CD4-positive, alpha-beta T cell treated with Interferon gamma for 1 hour (primary cell): ENCODE results near the gene MBP.

Experiments used
- DNase-seq: peaks from one replicate; pipeline ENCODE4 v3.0.0-alpha.2; 2020

Gene MBP

DNA sequence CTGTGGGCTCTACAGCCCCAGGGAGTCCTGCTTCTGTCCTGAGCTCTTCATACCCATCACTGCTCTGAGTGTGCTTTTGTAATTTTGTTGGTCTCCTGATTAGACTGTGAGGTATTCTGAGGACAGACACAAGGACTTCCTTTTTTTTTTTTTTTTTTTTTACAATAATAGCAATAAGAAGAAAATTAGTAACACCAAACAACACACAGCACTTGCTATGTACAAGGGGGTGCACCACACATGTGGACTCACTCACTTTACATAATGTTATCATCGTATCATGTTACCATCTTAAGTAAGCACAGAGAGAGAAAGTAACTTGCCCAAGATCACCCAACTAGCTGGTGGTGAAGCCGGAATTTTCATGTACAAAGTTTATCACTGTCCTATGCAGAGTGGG, 34.6 kb downstream of the MBP start:
- no peak for DNase-seq

DNA sequence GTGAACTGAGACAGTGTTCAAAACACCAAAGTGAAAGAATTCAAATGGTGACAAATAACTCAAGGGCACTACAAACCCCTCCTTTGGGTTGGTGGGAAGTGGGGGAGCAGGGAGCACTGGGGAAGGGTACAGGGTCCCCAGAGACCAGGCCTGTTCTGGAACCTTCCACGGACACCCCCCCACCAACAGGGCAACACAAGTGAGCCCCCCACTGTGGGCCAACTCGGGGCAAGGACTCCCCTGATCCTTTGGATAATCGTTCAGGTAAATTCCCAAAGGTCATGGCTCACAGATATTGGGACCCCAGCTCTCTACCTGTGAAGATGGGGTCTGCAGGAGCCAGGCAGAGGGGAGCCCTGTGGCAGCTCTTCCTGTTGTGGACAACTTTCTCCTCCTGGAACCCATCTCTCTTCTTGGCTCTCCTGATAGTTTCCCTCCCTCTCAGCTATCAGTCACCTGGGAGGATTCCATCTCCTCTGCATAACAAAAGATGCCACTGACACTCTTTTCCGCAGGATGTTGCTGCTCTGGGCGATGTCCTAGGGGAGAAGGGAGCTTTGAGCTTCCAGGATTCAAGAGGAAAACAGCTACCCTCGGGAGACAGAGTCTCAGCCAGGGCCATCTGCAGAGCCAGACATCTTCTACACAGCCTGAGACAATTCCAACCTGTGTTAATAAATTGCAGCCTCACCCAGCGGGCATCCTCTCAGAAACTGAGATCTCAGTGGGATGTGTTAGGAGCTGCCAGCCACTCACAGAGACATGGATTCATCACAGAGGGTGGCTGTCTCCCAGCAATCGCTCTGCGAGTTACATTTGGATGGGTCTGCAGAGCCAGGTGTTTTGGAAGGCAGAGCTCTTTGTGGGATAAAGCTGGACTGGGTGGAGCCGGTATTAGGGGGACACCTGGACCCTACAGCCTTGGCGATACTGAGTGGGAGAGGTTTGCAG, 35.4 kb downstream of the MBP start:
- DNase-seq: no peak

DNA sequence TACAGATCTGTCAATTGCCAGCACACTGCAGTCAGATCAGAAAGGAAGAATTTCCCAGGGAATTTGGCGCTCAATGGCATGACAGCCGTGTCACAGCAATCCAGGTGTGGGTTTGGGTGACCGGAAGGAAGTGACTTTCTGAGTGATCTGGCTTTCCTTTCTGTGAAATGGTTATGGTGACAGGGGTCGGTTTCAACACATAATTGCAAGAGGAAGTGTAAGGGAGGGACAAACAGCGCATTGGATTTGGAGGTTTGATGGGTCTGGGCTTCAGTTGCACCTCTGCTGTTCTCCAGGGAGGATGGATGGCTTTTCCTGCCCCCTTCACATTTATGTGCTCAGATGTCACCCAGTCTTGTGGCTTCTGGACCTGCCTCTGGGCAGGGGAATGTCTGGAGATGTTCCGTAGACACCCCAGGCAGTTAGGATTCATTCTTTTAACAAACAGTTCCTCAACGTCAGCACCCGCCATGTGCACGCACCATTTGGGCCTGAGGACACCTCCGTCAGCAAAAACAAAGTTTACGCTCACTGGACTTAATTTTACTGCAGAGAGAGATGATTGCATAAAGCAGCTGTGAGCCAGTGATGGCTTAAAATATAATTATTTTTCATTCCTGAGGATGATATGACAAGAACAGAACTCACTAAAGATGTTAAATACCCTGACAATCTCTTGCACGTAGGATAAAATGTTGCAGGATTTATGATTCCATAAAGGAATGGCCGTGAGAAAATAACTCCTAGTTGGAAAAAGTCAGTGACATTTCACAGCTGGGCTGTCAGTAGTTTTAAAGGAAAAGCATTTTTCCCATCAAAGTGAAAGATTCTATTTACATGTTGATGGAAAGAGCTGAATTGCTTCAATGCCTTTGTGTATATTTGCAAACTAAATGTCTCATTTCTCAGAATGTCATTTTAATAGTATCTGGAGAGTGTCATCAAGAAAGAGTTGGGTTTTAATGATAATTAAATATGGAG, 36.9 kb downstream of the MBP start:
- no peak for DNase-seq

GRCh38 chr18:77093586-77093985, 39.0 kb downstream of the MBP start:
- no peak for DNase-seq

DNA sequence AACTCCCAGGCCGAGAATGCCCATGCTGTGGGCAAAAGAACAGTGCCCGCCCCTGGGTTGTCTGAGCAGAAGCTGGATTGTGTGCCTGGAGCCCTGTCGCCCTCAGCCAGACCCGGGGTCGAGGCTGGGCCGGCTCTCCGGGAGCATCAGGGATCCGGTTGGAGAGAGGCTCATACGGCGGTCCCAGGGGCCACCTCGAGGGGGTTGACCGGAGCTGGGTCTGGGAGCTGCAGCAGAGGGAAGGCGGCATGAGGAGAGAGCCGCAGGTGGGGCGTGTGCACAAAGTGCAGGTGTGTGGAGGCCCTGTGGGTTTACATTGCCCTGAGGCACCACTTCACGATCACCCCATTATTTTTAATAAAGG, 39.5 kb downstream of the MBP start:
- no peak for DNase-seq

DNA sequence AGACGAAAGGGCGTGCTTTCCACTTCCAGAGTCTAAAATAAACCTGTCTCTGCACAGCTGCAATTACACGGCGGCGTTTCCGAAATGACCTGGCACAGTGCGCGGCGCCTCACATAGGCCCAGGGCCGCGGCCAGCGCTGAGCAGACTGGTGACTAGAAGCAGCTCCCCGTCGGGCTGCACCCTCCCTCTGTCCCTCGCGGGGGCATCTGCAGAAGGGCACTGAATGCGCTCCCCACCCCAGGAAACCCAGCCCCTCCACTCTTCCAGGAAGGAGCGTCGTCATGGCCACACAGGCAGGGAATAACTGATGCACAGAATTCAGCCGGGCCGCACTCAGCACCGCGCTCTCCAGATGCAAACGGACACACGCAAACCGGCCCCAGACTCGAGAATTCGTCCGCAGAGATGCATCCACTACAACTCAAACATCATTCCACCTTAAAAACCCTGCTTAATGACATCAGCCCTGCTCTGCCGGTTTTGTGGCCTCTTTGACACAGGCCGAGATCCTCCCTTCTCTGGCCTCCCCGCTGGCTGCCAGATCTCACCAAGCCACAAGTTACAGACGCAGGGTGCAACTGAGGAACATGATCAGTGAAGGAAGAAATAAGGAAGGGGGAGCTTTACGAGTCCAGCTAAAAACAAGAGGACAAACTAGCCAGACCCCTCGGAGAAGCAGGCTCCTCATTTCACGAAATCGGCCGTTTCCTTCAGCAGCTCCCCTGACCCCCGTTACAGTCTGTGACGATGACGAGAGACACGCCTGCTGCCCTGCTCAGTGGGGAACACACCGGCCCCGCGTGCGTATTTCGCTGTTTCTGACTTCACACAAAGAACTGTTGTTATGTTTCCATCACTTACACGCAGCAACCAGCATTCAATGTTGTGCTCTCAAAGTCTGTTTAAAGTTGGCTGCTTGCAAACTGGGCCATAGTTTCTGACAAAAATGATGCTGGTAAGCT, 40.2 kb downstream of the MBP start:
- no peak for DNase-seq

- DNase-seq: no peak
Measured at GRCh38 chr18:77091366-77091765, 41.2 kb downstream of the MBP start.

DNA sequence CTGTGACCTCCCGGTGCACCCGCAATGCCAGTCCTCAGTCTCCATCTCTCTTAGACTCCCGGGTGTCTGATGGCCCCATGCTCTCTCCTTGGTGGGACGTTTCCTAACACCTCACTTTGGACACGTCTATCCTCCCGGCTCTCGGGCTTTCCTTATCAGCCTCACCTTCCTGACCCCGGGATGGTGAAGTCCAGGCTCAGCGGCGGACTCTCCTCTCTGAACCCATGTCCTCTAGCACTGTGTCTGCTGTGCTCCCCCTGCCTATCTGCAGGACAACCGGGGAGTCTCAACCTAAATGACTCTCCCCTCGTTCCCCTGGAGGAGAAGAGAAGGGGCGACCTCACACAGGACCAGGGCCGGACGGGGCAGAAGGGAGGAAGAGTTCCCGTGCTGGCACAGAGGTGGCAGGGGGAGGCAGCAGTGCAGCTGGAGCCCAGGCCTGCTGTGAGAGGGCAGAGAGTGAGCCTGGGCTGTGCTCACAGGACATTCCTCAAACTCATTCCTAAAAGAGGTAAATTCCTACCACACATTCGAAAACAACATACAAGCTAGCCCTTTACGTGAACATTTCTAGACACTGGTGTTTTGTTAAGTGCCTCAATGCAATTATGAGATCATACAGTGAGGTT, 41.9 kb downstream of the MBP start:
- DNase-seq: no peak

- no peak for DNase-seq
Measured at GRCh38 chr18:77089723-77090285, 42.8 kb downstream of the MBP start.

- no peak for DNase-seq
Measured at GRCh38 chr18:77088963-77089722, 43.4 kb downstream of the MBP start.

DNA sequence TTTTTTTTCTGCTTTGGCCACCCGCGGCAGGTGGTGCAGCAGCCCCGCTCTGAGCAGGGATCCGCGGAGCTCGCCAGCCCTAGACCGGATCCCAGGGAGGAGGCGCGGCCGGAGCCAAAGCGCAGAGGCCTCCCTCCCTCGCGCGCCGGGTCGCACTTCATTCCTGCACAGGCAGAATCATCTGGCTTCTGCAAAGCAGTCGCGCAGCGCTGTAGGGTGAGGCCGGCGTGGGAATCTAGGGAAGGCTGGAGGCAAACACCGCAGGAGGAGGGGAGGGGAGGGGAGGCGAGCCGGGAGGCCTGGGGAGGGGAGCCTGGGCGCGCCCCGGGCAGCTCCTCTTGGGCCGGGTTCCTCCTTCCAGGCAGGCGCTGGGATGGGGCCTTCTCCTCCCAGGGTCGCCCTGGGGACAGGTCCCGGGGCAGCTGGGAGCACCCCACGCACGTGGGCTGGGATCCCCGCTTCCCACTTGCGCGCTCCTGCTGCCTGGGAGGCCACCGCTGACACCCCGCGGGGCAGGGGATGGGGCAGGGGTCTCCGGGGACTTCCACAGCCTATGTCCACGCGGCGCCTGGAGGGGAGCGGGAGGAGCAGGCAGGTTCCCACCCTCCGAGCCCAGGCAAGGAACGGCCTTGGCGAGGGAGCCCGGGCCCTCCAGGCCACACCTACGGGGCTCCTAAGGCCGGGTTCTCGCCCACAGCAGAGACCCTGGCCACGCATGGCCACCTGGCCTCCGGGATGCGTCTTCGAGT, 45.0 kb downstream of the MBP start:
- no peak for DNase-seq

DNA sequence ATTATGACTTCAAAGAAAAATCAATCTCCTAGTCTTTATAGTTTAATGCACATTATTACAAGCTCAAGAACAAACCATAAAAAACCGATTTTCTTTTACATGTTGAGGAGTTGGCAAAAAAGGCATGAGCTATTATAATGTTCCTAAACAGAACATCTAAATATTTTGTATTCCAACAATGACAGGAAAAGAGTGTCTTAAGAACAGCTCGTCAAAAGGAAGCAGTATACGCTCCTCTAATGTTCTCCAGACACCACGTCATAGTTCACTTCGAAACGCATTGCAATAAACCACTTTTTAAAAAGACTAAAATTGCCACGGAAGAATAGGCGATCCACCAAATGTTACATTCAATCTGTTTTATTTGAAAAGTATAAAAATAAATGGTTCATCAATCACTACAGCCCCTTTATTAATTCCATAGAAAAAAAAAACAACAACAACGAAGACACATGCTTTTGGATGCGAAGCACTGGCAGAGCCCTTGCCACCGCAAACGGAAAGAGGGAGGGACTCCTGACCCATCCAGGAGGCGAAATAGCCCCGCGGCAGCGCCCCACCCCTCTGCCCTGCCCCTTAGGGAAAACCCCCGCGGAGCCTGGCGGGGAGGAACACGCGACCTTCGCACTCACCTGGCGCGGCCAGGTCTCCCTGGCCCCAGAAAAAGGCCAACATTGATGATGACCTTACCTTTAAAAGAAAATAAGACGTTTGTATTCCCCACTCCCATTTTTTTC, 45.8 kb downstream of the MBP start:
- DNase-seq: no peak

GRCh38 chr18:77086034-77086433, 46.5 kb downstream of the MBP start:
- no peak for DNase-seq

GRCh38 chr18:77084688-77085035, 47.9 kb downstream of the MBP start:
- no peak for DNase-seq

DNA sequence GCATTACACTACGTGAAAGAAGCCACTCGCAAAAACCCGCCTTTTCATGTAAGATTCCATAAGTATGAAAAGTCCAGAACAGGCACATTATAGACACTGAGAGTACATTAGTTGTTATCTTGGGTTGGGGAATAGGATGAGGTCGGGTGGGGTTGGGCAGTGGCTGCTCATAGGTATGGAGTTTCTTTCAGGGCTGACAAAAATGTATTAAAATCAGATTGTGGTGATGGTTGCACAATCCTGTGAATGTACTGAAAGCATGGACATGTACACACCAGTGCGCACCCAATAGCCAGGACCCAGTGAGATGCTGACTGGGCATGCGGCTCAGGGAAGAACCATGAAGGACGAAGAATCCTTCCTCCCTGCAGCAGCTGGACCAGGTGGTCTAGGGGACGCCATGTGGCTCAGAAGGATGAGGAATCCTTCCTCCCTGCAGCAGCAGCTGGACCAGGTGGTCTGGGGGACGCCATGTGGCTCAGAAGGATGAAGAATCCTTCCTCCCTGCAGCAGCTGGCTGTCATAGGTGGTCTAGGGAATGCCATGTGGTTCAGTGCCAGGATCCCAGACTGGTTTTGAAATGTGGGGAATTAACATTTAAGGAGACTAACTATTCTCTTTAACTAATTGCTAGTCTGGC, 50.1 kb downstream of the MBP start:
- DNase-seq: no peak

DNA sequence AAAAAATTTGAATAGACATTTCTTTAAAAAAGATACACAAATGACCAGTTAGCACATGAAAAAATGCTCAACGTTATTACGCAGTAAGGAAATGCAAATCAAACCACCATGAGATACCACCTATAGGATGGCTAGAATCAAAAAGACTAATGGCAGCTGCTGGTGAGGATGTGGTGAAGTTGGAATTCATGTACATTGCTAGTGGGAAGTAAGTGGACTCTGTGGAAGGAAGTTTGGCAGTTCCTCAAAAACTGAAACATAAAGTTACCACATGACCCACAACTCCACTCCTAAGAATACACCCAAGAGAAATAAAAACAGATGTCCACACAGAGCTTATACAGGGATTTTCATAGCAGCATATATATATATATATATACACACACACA, 51.2 kb downstream of the MBP start:
- DNase-seq: no peak

- DNase-seq: peak; percentile 81
Measured at GRCh38 chr18:77079954-77080682, 52.5 kb downstream of the MBP start.

- DNase-seq: no peak
Measured at GRCh38 chr18:77079088-77079487, 53.5 kb downstream of the MBP start.
